PFSK-1 (cell line): Measurements from ENCODE around the gene EML2.

Experiments used
- FOXP2 ChIP-seq: optimal IDR thresholded peaks from 2 replicates; pipeline ENCODE3; 2011; ENCODE audit warnings: borderline replicate concordance, control low read depth, inconsistent platforms; ENCODE audit not compliant: insufficient read depth; ENCODE audit errors: extremely low read length, extremely low read depth
- POLR2AphosphoS5 ChIP-seq: IDR thresholded peaks from 2 replicates; pipeline ENCODE4 v1.6.1; 2012; ENCODE audit warnings: low read depth, mild to moderate bottlenecking, control low read depth, low read length, moderate library complexity
- REST ChIP-seq, 2 experiments: IDR thresholded peaks; 2 replicates each; pipeline versions ENCODE4 v1.6.1 to v1.8.0; 2011 to 2012; ENCODE audit warnings: low read depth in 2 of 2, low read length in 2 of 2, control low read depth in 1 of 2, inconsistent platforms in 1 of 2, mild to moderate bottlenecking in 1 of 2, moderate library complexity in 1 of 2; ENCODE audit not compliant: insufficient read depth in 1 of 2
- SIN3A ChIP-seq: IDR thresholded peaks from 2 replicates; pipeline ENCODE4 v1.6.1; 2012; ENCODE audit warnings: mild to moderate bottlenecking, low read length, moderate library complexity, borderline replicate concordance; ENCODE audit not compliant: insufficient read depth
- TAF1 ChIP-seq: IDR thresholded peaks from 2 replicates; pipeline ENCODE4 v1.6.1; 2012; ENCODE audit warnings: low read length, control low read depth, borderline replicate concordance; ENCODE audit not compliant: insufficient read depth

The EML2 gene

GRCh38 chr19:45597425-45598111 lies 41.6 kb downstream of the EML2 start:
- no peak for TF ChIP-seq SIN3A
- TF ChIP-seq FOXP2: no peak

DNA sequence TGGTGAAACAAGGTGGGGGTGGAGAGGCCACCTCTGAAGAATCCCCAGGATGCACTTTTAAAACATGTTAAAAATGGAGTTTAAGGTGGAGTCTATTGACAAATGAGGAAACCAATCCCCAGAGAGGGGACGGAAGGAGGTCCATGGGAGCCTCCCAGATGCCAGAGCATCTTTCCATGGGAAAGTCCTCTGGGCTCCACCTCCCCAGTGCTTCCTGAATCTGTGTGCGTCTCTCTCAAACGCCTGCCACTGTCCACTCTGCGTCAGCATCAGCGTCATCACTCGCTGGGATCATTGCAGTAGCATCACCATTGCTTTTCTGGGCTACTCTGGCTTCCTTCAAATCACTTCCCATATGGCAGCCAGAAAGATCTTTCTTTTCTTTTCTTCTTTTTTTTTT lies 43.4 kb downstream of the EML2 start:
- TF ChIP-seq SIN3A: no peak
- no peak for TF ChIP-seq POLR2AphosphoS5
- TF ChIP-seq FOXP2: no peak
- no peak for TF ChIP-seq REST (IDR thresholded peaks at IDR 0.05; ENCODE audit: insufficient read depth in 1 of 2, low read depth in 2 of 2, low read length in 2 of 2)
- no peak for TF ChIP-seq TAF1

DNA sequence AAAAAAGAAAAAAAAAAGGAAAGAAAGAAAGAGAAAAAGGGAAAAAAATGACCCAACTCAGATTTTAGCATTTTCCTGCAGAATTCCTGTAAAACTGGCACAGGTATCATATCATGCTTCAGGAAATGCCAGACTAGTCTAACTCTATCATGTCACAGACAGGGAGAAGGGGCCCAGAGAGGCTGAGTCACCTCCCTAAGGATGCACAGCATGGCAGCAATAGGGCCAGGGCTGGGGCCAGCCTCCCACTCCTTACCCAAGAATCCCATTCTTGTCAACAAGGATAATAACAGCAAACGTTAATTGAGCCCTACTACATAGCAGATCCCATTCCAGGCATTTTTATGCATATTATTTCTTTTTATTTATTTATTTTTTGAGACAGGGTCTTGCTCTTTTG lies 45.7 kb downstream of the EML2 start:
- TF ChIP-seq REST (IDR thresholded peaks at IDR 0.05; ENCODE audit: insufficient read depth in 1 of 2, low read depth in 2 of 2, low read length in 2 of 2) (no peak), TAF1 (no peak), POLR2AphosphoS5 (no peak), SIN3A (no peak), FOXP2 (no peak)

DNA sequence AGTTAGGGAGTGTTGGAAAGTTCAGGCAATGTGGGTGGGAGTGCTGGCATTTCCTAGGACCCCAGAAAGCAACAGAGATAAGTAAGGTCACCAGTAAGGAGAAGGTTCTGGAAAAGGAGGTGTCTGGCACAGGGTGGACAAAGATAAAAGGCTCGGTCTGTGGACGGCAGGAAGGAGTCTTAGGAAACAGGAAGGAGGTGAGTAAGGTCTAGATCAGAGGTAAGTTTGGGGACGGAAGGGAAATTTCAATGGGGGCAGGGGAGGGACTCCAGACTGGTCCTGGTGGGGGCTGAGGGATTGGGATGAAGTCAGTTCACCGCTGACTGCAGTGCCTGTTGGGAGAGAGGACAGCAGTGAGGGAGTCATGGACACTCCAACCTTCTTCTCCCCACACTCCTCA lies 46.8 kb downstream of the EML2 start:
- TF ChIP-seq REST (IDR thresholded peaks at IDR 0.05; ENCODE audit: insufficient read depth in 1 of 2, low read depth in 2 of 2, low read length in 2 of 2) (no peak), FOXP2 (no peak), POLR2AphosphoS5 (no peak), TAF1 (no peak), SIN3A (no peak)

DNA sequence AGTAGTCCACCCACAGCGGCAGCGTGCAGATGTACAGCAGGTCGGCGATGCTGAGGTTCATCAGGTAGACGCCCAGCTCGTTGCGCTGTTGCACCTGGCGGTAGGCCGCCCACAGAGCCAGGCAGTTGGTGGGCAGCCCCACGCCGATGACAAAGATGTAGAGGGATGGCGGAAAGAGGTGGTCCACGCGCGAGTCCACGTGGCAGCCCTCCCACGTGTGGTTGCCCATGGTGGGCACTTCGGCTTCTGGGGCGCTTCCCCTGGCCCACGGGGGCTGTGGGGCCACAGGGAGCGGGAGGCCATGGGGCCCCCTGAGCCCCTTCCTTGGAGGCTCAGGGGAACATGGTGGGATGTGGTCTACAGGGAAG lies 47.6 kb downstream of the EML2 start:
- TF ChIP-seq POLR2AphosphoS5: no peak
- TF ChIP-seq FOXP2: no peak
- no peak for TF ChIP-seq REST (IDR thresholded peaks at IDR 0.05; ENCODE audit: insufficient read depth in 1 of 2, low read depth in 2 of 2, low read length in 2 of 2)
- TF ChIP-seq TAF1: no peak
- no peak for TF ChIP-seq SIN3A
